Stimulated activated CD4-positive, alpha-beta T cell treated with anti-CD3 and anti-CD28 coated beads, Interleukin-1b, Interleukin-23, amount 100 ng/mL, for 48 hours (primary cell): ENCODE results near the gene OR2F2.

Experiments
- DNase-seq: peaks from one replicate; pipeline ENCODE4 v3.0.0-alpha.2; 2020

OR2F2 gene

GRCh38 chr7:143914938-143915652, 19.9 kb upstream of the OR2F2 start:
- no peak for DNase-seq

DNA sequence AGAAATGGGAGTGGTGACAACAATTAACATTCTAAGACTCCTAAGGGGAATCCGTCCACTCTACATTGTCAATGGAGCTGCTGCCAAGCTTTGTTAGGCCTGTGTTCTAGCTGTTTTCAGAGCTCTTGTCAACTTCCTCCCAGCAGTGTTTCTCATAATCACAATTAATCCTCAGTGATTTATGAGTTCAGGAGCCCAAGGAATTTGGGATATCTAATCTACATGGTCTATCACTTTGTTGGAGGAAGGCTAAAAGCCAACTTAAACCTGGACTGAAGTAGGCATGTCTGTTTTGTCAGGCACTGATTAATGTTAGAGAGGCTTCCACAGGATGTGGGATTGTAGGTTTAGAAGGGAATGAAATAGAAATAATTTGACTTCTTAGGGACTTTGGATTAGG, 10.2 kb upstream of the OR2F2 start:
- no peak for DNase-seq

DNA sequence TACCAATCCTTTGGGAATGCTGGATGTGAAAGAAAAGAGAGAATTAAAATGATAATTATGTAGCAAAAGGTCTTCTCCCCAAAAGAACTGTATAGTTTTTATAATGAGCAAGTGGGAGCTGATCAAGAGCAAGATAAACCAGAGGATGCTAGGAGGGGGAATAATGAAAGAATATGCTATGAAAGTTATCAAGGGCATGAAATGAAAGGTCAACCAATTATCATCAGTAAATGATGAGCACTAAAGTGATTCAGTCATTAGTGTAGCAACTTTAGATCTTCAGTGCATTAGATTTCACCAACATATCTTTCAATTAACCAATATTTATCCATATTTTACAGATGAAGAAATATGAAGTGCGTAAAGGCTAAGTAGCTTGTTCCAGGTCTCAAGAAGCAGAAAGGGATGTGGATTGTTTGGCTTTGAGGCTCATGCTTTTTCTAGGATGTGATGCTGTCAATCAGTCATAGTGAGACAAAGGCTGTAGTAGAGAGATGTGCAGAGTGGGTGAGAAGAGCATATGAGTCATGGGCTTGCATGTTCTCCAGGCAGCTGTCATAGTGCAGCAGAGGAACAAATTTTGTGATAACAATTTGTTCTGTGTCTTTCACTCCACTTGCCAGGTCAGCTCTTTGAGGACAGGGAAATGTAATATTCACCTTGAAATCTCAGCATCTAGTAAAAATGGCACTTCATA, 5.7 kb upstream of the OR2F2 start:
- DNase-seq: peak; percentile 15

- no peak for DNase-seq
Observed at GRCh38 chr7:143931739-143932138, 3.3 kb upstream of the OR2F2 start.

DNA sequence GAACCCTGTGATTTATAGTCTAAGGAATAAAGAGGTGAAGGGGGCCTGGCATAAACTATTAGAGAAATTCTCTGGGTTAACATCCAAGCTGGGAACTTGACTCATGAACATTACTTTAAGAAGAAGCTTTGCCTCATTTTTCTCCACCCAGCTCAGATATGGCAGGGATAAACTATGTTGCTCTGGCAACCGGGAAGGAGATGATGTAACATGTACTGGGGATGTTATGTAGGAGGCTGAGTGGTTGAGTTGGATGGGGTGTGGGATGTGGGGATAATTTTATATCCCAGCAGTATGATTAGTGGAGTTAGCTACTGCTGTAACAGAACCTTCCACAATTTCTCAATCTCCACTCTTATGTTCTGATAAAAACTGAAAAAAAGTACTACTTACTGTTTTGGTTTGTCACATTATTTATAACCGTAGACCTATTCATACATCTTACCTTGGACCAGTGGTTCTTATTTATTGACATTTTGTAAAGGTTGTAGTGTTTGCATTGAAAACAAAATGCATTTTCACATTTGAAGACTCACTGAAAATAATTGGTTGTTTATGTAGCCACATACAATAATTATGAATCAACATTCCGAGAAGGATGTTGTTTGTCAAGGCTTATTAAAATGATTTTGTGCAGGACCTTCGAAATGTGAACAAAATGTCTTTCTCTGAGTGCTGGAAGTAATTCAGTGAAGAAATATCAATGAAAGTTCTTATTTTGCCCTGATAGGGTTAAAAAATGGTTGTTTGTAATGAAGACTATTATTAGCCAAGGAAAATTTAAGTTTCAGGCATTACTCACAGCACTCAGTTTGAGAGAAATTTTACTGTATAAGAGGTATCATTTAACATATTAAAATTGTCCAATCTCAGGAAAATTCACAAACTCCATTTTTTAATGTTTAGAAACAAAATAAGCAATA, 1.3 kb downstream of the OR2F2 start:
- no peak for DNase-seq

DNA sequence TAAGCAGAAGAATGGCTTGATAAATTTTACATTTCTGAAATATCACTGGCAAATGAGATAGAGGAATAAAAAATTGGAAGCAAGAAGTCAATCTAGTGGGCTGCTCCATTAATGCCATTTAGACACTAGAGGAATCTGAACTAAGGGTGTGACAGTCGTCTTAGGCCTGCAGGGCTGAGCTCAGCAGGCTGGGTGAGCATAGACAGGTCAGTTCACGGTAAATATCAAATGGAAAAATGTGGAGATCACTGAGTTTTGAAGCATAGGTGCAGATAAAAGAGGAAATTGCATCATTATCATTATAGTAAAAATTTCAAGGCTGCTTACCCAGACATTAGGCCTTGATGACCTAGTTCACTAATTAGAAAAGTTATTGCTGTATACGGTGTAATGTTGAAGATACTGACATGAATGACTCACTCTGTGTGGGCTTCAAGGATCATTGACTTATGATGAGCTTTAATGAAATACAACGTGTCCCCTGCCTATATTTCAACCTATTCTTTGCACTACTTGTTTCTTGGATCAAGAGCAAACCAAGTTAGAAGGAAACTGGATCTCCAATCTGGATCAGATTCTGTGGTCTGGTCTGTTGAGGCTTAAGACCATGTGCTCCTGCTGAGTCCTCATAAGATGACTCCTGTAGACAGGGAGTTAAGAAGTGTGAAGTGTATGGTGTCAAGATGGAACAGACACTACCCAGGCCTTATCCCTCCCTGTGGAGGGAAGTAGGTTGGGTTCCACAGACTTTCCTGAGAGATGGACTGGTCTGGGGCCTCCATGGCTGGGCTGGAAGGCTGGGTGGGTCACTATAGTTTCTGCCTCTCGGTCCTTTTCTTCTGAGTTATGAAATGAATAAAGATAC, 3.6 kb downstream of the OR2F2 start:
- DNase-seq: no peak

- no peak for DNase-seq
Observed at GRCh38 chr7:143945423-143945822, 10.4 kb downstream of the OR2F2 start.

DNA sequence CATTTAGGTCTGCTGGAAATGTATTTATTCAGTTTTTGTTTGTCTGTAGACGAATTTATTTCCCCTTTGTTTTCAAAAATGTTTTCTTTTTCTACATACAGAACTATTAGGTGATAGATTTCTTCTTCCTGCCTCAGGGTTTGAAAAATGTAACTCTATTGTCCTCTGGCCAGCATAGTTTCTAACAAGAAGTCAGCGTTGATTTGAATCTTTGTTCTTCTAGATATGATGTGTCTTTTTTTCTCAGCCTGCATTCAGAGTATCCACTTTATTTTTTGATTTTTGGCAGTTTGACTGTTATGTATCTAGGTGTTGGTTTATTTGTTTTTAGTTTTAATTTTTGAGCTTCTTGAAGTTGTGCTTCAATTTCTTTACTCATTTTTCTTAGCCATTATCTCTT, 12.1 kb downstream of the OR2F2 start:
- DNase-seq: no peak

DNA sequence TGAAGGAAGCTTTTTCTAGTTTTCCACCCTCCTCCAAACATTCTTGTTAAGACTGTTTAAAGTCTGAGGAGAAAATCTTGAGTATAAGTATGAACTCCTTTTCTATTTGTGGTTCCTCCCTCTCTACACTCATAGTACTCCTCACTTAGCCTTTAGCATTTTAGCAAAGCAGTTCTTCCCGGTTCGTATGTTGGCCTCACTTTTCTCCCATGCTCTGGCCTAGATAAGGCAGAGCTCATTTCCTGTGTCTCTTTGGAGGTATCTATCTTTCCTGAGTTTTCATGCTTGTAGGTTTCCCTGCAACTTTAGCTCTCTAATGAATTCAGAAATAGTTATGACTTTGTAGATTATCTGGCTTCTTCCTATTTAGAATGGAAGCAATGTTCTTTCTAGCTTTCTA, 13.7 kb downstream of the OR2F2 start:
- no peak for DNase-seq

DNA sequence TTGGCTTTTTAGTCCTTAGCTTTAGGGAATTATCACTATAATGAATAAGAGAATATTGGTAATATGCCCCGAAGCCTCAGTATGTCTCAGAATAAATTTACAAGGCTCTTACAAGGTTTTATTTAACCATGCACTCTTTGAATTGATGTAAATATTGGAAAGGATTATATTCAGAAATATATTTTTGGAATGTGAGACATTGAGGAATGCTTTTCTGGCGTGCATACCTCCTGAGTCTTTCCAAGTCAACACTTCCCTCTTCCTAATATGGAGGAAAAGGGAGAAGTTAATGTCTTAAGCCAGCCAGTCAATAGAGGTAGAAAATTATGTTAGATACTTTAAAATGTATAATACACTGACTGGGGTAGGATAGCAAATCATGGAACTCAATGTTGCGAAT, 18.4 kb downstream of the OR2F2 start:
- DNase-seq: no peak

GRCh38 chr7:143954135-143954534, 19.1 kb downstream of the OR2F2 start:
- no peak for DNase-seq

GRCh38 chr7:143954544-143954943, 19.5 kb downstream of the OR2F2 start, which contains the start of gene OR2F1:
TSS of gene OR2F1 (plus strand) at chr7:143954844. CDS start at chr7:143959971, 5,127 bp downstream.
- no peak for DNase-seq

DNA sequence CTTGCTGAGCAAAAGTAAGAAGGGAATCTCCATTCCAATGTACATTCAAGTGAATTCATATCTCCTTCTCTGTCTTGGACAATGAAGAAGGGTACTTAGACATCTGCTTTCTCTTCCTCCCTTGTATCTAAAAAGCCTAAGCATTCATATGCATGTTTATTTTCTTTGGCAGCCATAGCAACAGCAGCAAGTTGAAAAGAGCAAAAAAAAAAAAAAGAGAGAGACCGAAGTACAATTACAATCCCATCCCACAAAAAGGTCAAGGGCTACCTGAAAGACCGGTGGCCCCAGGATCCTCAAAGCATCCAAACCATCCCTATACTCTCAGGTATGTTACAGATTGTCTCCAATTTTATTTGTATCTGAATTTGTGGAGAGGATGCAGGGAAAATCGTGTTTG, 23.7 kb downstream of the OR2F2 start:
- no peak for DNase-seq

GRCh38 chr7:143960813-143961610, 26.0 kb downstream of the OR2F2 start:
- no peak for DNase-seq

DNA sequence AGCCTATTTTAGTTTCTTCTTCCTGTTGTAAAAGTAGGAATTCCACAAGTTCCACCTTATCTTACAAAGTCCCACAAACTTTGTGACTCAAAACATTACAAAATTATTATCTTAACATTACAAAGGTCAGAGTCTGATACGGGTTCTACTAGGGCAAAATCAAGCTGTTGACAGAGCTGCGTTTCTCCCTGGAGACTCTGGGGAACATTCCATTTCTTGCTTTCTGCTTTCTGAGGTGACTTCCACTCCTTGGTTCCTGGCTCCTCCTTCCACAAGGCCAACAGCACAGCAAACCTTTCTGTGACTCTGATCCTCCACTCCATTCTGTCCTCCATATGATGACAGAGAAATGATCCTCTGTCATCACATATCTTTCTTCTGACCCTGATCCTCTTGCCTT, 30.2 kb downstream of the OR2F2 start:
- DNase-seq: no peak

- no peak for DNase-seq
Observed at GRCh38 chr7:143967398-143967797, 32.4 kb downstream of the OR2F2 start.

- DNase-seq: no peak
Observed at GRCh38 chr7:143973870-143974416, 38.9 kb downstream of the OR2F2 start.

DNA sequence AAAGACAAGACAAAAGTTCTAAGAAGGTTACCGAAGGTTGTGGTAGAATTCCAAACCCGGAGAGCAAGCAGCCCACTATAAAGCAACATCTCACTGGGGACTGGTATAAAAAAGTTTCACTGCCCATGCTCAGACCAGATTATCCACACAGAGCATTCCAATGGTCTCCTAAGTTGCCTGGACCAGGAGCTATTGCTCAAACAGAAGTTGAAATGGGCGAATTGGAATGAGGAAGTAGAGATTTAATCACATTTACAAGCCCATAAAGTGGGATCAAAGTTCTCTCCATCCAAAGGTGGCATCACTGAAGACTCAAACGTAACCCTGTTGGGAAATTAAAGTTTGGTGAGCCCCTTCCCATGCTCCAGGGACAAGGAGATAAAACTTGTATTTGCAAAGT, 39.4 kb downstream of the OR2F2 start:
- DNase-seq: no peak

- no peak for DNase-seq
Observed at GRCh38 chr7:143975617-143976016, 40.6 kb downstream of the OR2F2 start.

- no peak for DNase-seq
Observed at GRCh38 chr7:143978585-143978984, 43.6 kb downstream of the OR2F2 start.

- no peak for DNase-seq
Observed at GRCh38 chr7:143979359-143979758, 44.3 kb downstream of the OR2F2 start.
